Testis (tissue), 2 donors: ENCODE data around the gene ARHGEF16.

ENCODE experiments used
- CTCF ChIP-seq, 3 experiments: fragments of 450-650 bp in 2 of 3; fragments of 200-600 bp in 1 of 3; sonication (generic) in 1 of 3; IDR thresholded peaks; one replicate each; pipeline ENCODE4 v1.5.1; 2016 to 2019; ENCODE audit warnings: antibody characterized with exemption in 3 of 3, mild to moderate bottlenecking in 2 of 3, moderate library complexity in 1 of 3
- POLR2A ChIP-seq: fragments of 450-650 bp; IDR thresholded peaks from one replicate; pipeline ENCODE4 v1.6.1; 2017; ENCODE audit warnings: antibody characterized with exemption, mild to moderate bottlenecking, moderate library complexity

GRCh38 chr1:3472088-3472850 is 17.8 kb downstream of the ARHGEF16 start:
- TF ChIP-seq CTCF (IDR thresholded peaks at IDR 0.05) (no peak), POLR2A (no peak)
